Body of pancreas (tissue), 4 donors: ENCODE results near the gene DIS3L2.

ENCODE experiments used
- POLR2A ChIP-seq, 3 donors: fragments of 450-650 bp; IDR thresholded peaks; one replicate each; pipeline ENCODE4 v1.6.1; 2016; ENCODE audit warnings: antibody characterized with exemption in 3 of 3, mild to moderate bottlenecking in 2 of 3
- TF ChIP-seq, protein P1 (sequence below), 7 experiments: fragments of 450-650 bp in 4 of 7; fragments of 200-600 bp in 3 of 7; sonication (generic) in 3 of 7; IDR thresholded peaks; one replicate each; pipeline ENCODE4 v1.5.1; 2016 to 2019; ENCODE audit warnings: antibody characterized with exemption in 7 of 7

DNA sequence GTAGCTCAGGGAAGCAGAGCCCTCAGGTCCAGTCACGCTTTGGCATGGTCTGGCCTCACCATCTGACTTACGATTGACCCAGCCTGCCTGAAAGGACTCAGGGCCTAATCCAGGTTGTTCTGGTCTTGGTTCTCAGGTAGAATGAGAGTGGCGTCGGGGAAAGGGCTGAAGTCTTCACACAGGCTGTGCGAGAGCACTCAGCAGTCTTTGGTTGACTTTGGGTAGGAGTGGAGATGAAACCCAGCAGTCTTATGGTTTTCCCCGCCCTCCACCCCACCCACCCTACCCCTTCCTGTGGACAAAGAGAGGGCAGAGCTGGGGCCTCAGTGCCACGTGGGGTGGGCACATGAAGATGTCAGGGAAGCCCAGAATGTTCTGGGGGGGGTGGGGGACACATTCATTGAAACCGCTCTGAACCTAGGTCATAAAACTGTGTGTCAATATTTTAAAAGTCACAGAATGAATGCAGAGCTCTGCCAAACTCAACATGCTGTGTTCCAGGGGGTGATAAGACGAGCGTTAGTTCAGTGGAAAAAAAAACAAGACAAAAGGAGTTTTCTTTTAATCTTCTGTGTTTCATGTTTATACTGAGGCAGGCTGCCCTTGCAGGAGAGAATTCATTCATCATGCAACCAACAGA is 358.4 kb downstream of the DIS3L2 start:
- TF ChIP-seq, protein P1, sequence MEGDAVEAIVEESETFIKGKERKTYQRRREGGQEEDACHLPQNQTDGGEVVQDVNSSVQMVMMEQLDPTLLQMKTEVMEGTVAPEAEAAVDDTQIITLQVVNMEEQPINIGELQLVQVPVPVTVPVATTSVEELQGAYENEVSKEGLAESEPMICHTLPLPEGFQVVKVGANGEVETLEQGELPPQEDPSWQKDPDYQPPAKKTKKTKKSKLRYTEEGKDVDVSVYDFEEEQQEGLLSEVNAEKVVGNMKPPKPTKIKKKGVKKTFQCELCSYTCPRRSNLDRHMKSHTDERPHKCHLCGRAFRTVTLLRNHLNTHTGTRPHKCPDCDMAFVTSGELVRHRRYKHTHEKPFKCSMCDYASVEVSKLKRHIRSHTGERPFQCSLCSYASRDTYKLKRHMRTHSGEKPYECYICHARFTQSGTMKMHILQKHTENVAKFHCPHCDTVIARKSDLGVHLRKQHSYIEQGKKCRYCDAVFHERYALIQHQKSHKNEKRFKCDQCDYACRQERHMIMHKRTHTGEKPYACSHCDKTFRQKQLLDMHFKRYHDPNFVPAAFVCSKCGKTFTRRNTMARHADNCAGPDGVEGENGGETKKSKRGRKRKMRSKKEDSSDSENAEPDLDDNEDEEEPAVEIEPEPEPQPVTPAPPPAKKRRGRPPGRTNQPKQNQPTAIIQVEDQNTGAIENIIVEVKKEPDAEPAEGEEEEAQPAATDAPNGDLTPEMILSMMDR (IDR thresholded peaks at IDR 0.05) = no peak
- no peak for TF ChIP-seq POLR2A (IDR thresholded peaks at IDR 0.05)
